ENCODE data around the gene HHAT.

The HHAT gene

GRCh38 chr1:210616356-210616755 lies 287.7 kb downstream of the HHAT start:
- no peak for DNase-seq

GRCh38 chr1:210617293-210617692 lies 288.6 kb downstream of the HHAT start:
- DNase-seq: no peak

- no peak for DNase-seq
These were observed 289.7 kb downstream of the HHAT start for GRCh38 chr1:210618369-210618768.

- no peak for DNase-seq
These were observed 292.3 kb downstream of the HHAT start for GRCh38 chr1:210620867-210621488.

- DNase-seq: no peak
These were observed 293.0 kb downstream of the HHAT start for GRCh38 chr1:210621712-210622111.

GRCh38 chr1:210624722-210625121 lies 296.0 kb downstream of the HHAT start:
- no peak for DNase-seq

- no peak for DNase-seq
These were observed 297.0 kb downstream of the HHAT start for GRCh38 chr1:210625715-210626114.

GRCh38 chr1:210626341-210626740 lies 297.6 kb downstream of the HHAT start:
- no peak for DNase-seq

GRCh38 chr1:210627755-210628154 lies 299.1 kb downstream of the HHAT start:
- no peak for DNase-seq

- no peak for DNase-seq
These were observed 300.6 kb downstream of the HHAT start for GRCh38 chr1:210629276-210629675.

GRCh38 chr1:210631399-210631798 lies 302.7 kb downstream of the HHAT start:
- DNase-seq: no peak

- no peak for DNase-seq
These were observed 304.4 kb downstream of the HHAT start for GRCh38 chr1:210633140-210633539.

- no peak for DNase-seq
These were observed 304.9 kb downstream of the HHAT start for GRCh38 chr1:210633636-210634035.

GRCh38 chr1:210635108-210635507 lies 306.4 kb downstream of the HHAT start:
- DNase-seq: no peak

- no peak for DNase-seq
These were observed 312.9 kb downstream of the HHAT start for GRCh38 chr1:210641582-210641981.

GRCh38 chr1:210645582-210646257 lies 317.0 kb downstream of the HHAT start:
- DNase-seq: no peak

- DNase-seq: no peak
These were observed 317.5 kb downstream of the HHAT start for GRCh38 chr1:210646258-210646616.

- DNase-seq: no peak
These were observed 319.0 kb downstream of the HHAT start for GRCh38 chr1:210647406-210648333.

GRCh38 chr1:210648588-210649269 lies 320.0 kb downstream of the HHAT start:
- no peak for DNase-seq

- DNase-seq: no peak
These were observed 321.7 kb downstream of the HHAT start for GRCh38 chr1:210650403-210650802.

- no peak for DNase-seq
These were observed 323.7 kb downstream of the HHAT start for GRCh38 chr1:210652329-210652954.

- no peak for DNase-seq
These were observed 325.1 kb downstream of the HHAT start for GRCh38 chr1:210653771-210654170.
